GM10248 (cell line): ENCODE results near the gene PCDHGC3.

Experiments
- CTCF ChIA-PET: fragments of 300-600 bp; sonication (Branson Sonifier 250); formaldehyde crosslinking; extraction: SDS; loops from one replicate; lab custom pipeline; 2021; ENCODE audit warnings: antibody characterized with exemption; lab: Yijun Ruan, JAX
- POLR2A ChIA-PET: fragments of 350-650 bp; sonication (Branson Sonifier 250); formaldehyde crosslinking; extraction: SDS; loops from one replicate; lab custom pipeline; 2020; ENCODE audit warnings: antibody characterized with exemption; lab: Yijun Ruan, JAX
- DNase-seq: peaks from one replicate; pipeline ENCODE4 v3.0.0; 2012; ENCODE audit errors: extremely low spot score
- CTCF ChIP-seq: IDR thresholded peaks from 2 replicates; pipeline ENCODE4 v1.5.1; 2012; ENCODE audit warnings: mild to moderate bottlenecking, low read depth; ENCODE audit errors: extremely low read depth, missing control alignments, control extremely low read depth

Gene PCDHGC3

DNA sequence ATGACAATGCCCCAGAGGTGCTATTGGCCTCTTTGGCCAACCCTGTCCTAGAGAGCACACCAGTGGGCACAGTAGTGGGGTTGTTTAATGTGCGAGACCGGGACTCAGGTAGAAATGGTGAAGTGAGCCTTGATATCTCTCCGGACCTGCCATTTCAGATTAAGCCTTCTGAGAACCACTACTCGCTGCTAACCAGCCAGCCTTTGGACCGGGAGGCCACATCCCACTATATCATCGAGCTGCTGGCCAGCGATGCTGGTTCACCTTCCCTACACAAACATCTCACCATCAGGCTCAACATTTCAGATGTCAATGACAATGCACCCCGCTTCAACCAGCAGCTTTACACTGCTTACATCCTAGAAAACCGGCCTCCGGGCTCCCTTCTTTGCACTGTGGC is 14.5 kb downstream of the PCDHGC3 start:
- ChIA-PET CTCF (interaction anchor here (2.1 kb wide), 1 partner anchor 23 kb away, joined by 9 read pairs; no protein-coding TSS in a partner anchor), POLR2A (no interaction called here)
- peak; percentile 7 for DNase-seq
- no peak for TF ChIP-seq CTCF

DNA sequence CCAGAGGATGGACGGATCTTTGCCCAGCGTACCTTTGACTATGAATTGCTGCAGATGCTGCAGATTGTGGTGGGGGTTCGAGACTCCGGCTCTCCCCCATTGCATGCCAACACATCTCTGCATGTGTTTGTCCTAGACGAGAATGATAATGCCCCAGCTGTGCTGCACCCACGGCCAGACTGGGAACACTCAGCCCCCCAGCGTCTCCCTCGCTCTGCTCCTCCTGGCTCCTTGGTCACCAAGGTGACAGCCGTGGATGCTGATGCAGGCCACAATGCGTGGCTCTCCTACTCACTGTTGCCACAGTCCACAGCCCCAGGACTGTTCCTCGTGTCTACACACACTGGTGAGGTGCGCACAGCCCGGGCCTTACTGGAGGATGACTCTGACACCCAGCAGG is 15.0 kb downstream of the PCDHGC3 start:
- ChIA-PET CTCF (interaction anchor here (2.7 to 4.7 kb wide), 2 partner anchors 17 to 22 kb away, joined by 12 to 31 read pairs; no protein-coding TSS in a partner anchor), POLR2A (no interaction called here)
- no peak for TF ChIP-seq CTCF
- peak; percentile 7 for DNase-seq

- no peak for DNase-seq
- POLR2A ChIA-PET = no interaction called here
- CTCF ChIA-PET = interaction anchor here (1.7 to 4.7 kb wide), 8 partner anchors 11 to 73 kb away, joined by 3 to 31 read pairs (median 10); partner anchors contain the start of genes PCDHGA11 and PCDHGC3
- TF ChIP-seq CTCF = no peak
These were observed 15.8 kb downstream of the PCDHGC3 start for GRCh38 chr5:141491323-141492167.

GRCh38 chr5:141492168-141492885 is 16.6 kb downstream of the PCDHGC3 start:
- ChIA-PET CTCF (interaction anchor here (0.8 to 4.7 kb wide), 14 partner anchors 8 to 79 kb away, joined by 3 to 31 read pairs (median 7); partner anchors contain the start of genes PCDHGA10, PCDHGA11, PCDHGB7 and PCDHGC3), POLR2A (no interaction called here)
- peak; percentile 63 for DNase-seq
- no peak for TF ChIP-seq CTCF

GRCh38 chr5:141493500-141494422 is 18.0 kb downstream of the PCDHGC3 start:
- DNase-seq = no peak
- CTCF ChIA-PET = interaction anchor here (0.8 to 4.7 kb wide), 18 partner anchors 8 to 138 kb away, joined by 3 to 31 read pairs (median 4); partner anchors contain the start of genes PCDHGA10, PCDHGA11, PCDHGB7 and PCDHGC3
- POLR2A ChIA-PET = no interaction called here
- no peak for TF ChIP-seq CTCF
